Measurements from ENCODE around the gene SCYL3. TPM values are rescaled to one million over a fixed set of nuclear protein-coding genes. Genes with fewer than 3 reads are reported as not detected.

The SCYL3 gene
- polyA plus RNA-seq, 1 of the 3 experiments (the other 2 are of a cell fraction), result 5.9 TPM

DNA sequence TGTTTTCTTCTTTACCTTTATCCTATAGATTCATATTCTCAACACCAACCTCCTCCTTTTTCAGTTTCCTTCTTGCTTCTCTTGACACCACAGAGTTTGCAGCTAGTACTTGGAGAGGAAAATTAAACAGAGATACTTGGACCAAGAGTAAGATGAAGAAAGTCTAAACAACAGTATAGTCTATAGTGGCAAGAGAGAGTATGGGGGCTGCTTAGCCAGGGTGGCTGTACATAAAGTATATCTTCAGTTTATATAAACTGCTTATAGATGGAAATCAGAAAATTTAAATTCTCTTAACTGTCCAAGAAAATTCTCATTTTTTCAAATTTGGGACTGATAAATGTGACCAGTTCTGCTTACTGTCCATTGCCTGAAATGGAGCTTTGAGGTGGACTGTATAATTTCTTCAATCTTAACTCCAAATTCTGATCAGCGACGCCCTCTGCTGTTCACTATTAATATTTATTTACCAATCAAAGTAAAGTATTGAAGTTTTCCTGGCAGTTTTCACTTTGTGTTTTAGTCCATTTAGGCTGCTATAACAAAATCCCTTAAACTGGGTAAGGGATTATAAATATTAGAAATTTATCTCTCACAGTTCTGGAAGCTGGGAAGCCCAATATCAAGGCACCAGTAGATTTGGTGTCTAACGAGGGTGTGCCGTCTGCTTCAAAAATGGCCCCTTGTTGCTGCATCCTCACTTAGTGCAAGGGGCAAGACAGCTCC, 84.2 kb downstream of the SCYL3 start:
- Histone ChIP-seq H3K4me3 (ENCODE audit: low read depth in 2 of 2, low read length in 1 of 2) (no peak overlapping the region; a peak in 1 of 4 replicates), H4K20me1 (ENCODE audit: insufficient read depth) (no peaks in the 10 kb centered on the region), H3K27me3 (ENCODE audit: insufficient read depth) (no peaks in the 10 kb centered on the region), H3K79me2 (ENCODE audit: insufficient read depth) (no peaks in the 10 kb centered on the region), H3K9me2 (no peaks in the 10 kb centered on the region), H3K27ac (ENCODE audit: low read depth in 2 of 2, low read length in 1 of 2) (no peak overlapping the region), H2AFZ (ENCODE audit: low read depth) (no peak overlapping the region), H3K4me1 (ENCODE audit: control insufficient read depth in 1 of 2, insufficient read depth in 2 of 2, low read depth in 1 of 2, low read length in 1 of 2) (no peaks in the 10 kb centered on the region), H3F3A (replicated peaks; ENCODE audit: insufficient read depth) (no peaks in the 10 kb centered on the region), H3K4me2 (no peak overlapping the region), H3K36me3 (replicated peaks in 1 of 2; ENCODE audit: control insufficient read depth in 1 of 2, insufficient read depth in 2 of 2, low read length in 1 of 2) (peaks cover 23 to 49% of the 10 kb centered on the region in 2 experiments), H3K9ac (no peak overlapping the region), H3K9me3 (no peaks in the 10 kb centered on the region)
- WGBS (ENCODE audit: low lambda C conversion rate), result 52% methylated on average over 4 of the region's 4 CpGs
- DNase-seq, result peak; percentile 39
- ChIA-PET CTCF (interaction anchor here (0.6 to 2.5 kb wide), 32 partner anchors 8 to 1210 kb away, joined by 3 to 24 read pairs (median 4); partner anchors contain the start of genes F5 and METTL18), POLR2A (interaction anchor here (1.8 kb wide), 1 partner anchor 15 kb away, joined by 4 read pairs; the partner anchor contains the start of gene METTL18)
- TF ChIP-seq, protein P1, sequence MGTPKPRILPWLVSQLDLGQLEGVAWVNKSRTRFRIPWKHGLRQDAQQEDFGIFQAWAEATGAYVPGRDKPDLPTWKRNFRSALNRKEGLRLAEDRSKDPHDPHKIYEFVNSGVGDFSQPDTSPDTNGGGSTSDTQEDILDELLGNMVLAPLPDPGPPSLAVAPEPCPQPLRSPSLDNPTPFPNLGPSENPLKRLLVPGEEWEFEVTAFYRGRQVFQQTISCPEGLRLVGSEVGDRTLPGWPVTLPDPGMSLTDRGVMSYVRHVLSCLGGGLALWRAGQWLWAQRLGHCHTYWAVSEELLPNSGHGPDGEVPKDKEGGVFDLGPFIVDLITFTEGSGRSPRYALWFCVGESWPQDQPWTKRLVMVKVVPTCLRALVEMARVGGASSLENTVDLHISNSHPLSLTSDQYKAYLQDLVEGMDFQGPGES (IDR thresholded peaks at IDR 0.05; ENCODE audit: low read depth, low read length), result no peak
- TF ChIP-seq ELF1 (IDR thresholded peaks at IDR 0.05) (no peak), FOXJ3 (CRISPR knock-in tag; IDR thresholded peaks at IDR 0.05) (no peak), EZH2phosphoT487 (IDR thresholded peaks at IDR 0.05; ENCODE audit: borderline replicate concordance, low read depth) (no peak), TAF1 (IDR thresholded peaks at IDR 0.05; ENCODE audit: borderline replicate concordance, low read depth, low read length) (no peak), GABPA (IDR thresholded peaks at IDR 0.05; ENCODE audit: low read depth) (no peak), RFX5 (IDR thresholded peaks at IDR 0.05; ENCODE audit: low read length) (no peak), MEF2A (IDR thresholded peaks at IDR 0.05; ENCODE audit: borderline replicate concordance, low read depth) (no peak), TCF12 (IDR thresholded peaks at IDR 0.05) (no peak), RCOR1 (IDR thresholded peaks at IDR 0.05; ENCODE audit: low read length) (no peak), RAD21 (IDR thresholded peaks at IDR 0.05; ENCODE audit: low read length) (peak; percentile 66), TEAD4 (IDR thresholded peaks at IDR 0.05; ENCODE audit: borderline replicate concordance, insufficient read depth) (no peak), SMC3 (IDR thresholded peaks at IDR 0.05; ENCODE audit: low read depth, low read length) (peak; percentile 66)
- TF ChIP-seq, protein P2, sequence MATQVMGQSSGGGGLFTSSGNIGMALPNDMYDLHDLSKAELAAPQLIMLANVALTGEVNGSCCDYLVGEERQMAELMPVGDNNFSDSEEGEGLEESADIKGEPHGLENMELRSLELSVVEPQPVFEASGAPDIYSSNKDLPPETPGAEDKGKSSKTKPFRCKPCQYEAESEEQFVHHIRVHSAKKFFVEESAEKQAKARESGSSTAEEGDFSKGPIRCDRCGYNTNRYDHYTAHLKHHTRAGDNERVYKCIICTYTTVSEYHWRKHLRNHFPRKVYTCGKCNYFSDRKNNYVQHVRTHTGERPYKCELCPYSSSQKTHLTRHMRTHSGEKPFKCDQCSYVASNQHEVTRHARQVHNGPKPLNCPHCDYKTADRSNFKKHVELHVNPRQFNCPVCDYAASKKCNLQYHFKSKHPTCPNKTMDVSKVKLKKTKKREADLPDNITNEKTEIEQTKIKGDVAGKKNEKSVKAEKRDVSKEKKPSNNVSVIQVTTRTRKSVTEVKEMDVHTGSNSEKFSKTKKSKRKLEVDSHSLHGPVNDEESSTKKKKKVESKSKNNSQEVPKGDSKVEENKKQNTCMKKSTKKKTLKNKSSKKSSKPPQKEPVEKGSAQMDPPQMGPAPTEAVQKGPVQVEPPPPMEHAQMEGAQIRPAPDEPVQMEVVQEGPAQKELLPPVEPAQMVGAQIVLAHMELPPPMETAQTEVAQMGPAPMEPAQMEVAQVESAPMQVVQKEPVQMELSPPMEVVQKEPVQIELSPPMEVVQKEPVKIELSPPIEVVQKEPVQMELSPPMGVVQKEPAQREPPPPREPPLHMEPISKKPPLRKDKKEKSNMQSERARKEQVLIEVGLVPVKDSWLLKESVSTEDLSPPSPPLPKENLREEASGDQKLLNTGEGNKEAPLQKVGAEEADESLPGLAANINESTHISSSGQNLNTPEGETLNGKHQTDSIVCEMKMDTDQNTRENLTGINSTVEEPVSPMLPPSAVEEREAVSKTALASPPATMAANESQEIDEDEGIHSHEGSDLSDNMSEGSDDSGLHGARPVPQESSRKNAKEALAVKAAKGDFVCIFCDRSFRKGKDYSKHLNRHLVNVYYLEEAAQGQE (IDR thresholded peaks at IDR 0.05; ENCODE audit: low read depth, low read length), result no peak
- TF ChIP-seq, protein P3, sequence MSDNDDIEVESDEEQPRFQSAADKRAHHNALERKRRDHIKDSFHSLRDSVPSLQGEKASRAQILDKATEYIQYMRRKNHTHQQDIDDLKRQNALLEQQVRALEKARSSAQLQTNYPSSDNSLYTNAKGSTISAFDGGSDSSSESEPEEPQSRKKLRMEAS (IDR thresholded peaks at IDR 0.05; ENCODE audit: low read depth), result no peak
- TF ChIP-seq, protein P4, sequence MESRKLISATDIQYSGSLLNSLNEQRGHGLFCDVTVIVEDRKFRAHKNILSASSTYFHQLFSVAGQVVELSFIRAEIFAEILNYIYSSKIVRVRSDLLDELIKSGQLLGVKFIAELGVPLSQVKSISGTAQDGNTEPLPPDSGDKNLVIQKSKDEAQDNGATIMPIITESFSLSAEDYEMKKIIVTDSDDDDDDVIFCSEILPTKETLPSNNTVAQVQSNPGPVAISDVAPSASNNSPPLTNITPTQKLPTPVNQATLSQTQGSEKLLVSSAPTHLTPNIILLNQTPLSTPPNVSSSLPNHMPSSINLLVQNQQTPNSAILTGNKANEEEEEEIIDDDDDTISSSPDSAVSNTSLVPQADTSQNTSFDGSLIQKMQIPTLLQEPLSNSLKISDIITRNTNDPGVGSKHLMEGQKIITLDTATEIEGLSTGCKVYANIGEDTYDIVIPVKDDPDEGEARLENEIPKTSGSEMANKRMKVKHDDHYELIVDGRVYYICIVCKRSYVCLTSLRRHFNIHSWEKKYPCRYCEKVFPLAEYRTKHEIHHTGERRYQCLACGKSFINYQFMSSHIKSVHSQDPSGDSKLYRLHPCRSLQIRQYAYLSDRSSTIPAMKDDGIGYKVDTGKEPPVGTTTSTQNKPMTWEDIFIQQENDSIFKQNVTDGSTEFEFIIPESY (IDR thresholded peaks at IDR 0.05; ENCODE audit: borderline replicate concordance, low read depth), result no peak
- TF ChIP-seq, protein P5, sequence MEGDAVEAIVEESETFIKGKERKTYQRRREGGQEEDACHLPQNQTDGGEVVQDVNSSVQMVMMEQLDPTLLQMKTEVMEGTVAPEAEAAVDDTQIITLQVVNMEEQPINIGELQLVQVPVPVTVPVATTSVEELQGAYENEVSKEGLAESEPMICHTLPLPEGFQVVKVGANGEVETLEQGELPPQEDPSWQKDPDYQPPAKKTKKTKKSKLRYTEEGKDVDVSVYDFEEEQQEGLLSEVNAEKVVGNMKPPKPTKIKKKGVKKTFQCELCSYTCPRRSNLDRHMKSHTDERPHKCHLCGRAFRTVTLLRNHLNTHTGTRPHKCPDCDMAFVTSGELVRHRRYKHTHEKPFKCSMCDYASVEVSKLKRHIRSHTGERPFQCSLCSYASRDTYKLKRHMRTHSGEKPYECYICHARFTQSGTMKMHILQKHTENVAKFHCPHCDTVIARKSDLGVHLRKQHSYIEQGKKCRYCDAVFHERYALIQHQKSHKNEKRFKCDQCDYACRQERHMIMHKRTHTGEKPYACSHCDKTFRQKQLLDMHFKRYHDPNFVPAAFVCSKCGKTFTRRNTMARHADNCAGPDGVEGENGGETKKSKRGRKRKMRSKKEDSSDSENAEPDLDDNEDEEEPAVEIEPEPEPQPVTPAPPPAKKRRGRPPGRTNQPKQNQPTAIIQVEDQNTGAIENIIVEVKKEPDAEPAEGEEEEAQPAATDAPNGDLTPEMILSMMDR (IDR thresholded peaks at IDR 0.05), result peak; percentile 75

All from SK-N-SH (cell line).